Hepatocyte (in vitro differentiated cells): ENCODE measurements around the gene ADAM21. TPM values are rescaled to one million over a fixed set of nuclear protein-coding genes. Genes with fewer than 3 reads are reported as not detected.
"Not testable (repeated sequence)": the region's sequence is repeated elsewhere in the genome, so short reads cannot be mapped to it uniquely, and the experiment has no call there.

Source experiments
- DNase-seq: peaks from one replicate; pipeline ENCODE4 v3.0.0-alpha.2; 2016; ENCODE audit warnings: low spot score
- H2AFZ ChIP-seq: fragments of 200-600 bp; sonication (generic); 2 replicates; pipeline ENCODE4 v1.6.0; 2016; ENCODE audit warnings: antibody characterized with exemption, mild to moderate bottlenecking
- H3K27ac ChIP-seq: fragments of 200-600 bp; sonication (generic); 2 replicates; pipeline ENCODE4 v1.5.1; 2016; ENCODE audit warnings: mild to moderate bottlenecking
- H3K27me3 ChIP-seq: fragments of 200-600 bp; sonication (generic); 2 replicates; pipeline ENCODE4 v1.6.1; 2016
- H3K36me3 ChIP-seq: fragments of 200-600 bp; sonication (generic); replicated peaks from 2 replicates; pipeline ENCODE4 v1.5.1; 2016; ENCODE audit warnings: low read depth; ENCODE audit not compliant: insufficient read depth
- H3K4me1 ChIP-seq: fragments of 200-600 bp; sonication (generic); 2 replicates; pipeline ENCODE4 v1.5.1; 2016; ENCODE audit warnings: mild to moderate bottlenecking, moderate library complexity; ENCODE audit not compliant: insufficient read depth
- H3K4me2 ChIP-seq: fragments of 200-600 bp; sonication (generic); 2 replicates; pipeline ENCODE4 v1.6.0; 2016
- H3K4me3 ChIP-seq: fragments of 200-600 bp; sonication (generic); 2 replicates; pipeline ENCODE4 v1.5.1; 2016; ENCODE audit warnings: mild to moderate bottlenecking
- H3K79me2 ChIP-seq: fragments of 200-600 bp; sonication (generic); 2 replicates; pipeline ENCODE4 v1.6.0; 2017; ENCODE audit warnings: mild to moderate bottlenecking
- H3K9me2 ChIP-seq: fragments of 200-600 bp; sonication (generic); replicated peaks from 2 replicates; pipeline ENCODE4 v1.6.0; 2017; ENCODE audit warnings: mild to moderate bottlenecking; ENCODE audit not compliant: insufficient read depth
- H3K9me3 ChIP-seq: fragments of 200-600 bp; sonication (generic); 2 replicates; pipeline ENCODE4 v1.5.1; 2016; ENCODE audit warnings: low read depth, mild to moderate bottlenecking
- H4K20me1 ChIP-seq: fragments of 200-600 bp; sonication (generic); 2 replicates; pipeline ENCODE4 v1.6.0; 2016; ENCODE audit warnings: mild to moderate bottlenecking; ENCODE audit not compliant: insufficient read depth, poor library complexity, severe bottlenecking
- CTCF ChIP-seq: fragments of 200-600 bp; sonication (generic); IDR thresholded peaks from 2 replicates; pipeline ENCODE4 v1.5.1; 2016; ENCODE audit warnings: antibody characterized with exemption, mild to moderate bottlenecking; ENCODE audit not compliant: poor library complexity
- EZH2 ChIP-seq: fragments of 200-600 bp; sonication (generic); IDR thresholded peaks from 2 replicates; pipeline ENCODE4 v1.6.1; 2016; ENCODE audit warnings: antibody characterized with exemption, mild to moderate bottlenecking, borderline replicate concordance
- EZH2phosphoT487 ChIP-seq: fragments of 200-600 bp; sonication (generic); IDR thresholded peaks from one replicate; pipeline ENCODE4 v1.6.1; 2018; ENCODE audit warnings: antibody characterized with exemption, mild to moderate bottlenecking, low read depth, moderate library complexity; ENCODE audit not compliant: unreplicated experiment, severe bottlenecking
- WGBS: methylation state at CpG from one replicate; pipeline ENCODE4 v1.1.6; 2016; ENCODE audit warnings: low lambda C conversion rate; ENCODE audit errors: missing lambda C conversion rate; 5-methylcytosine and 5-hydroxymethylcytosine counted together
- polyA plus RNA-seq: library from polyadenylated mRNA; unstranded; fragments of >200 nt; fragmentation: Nextera tagmentation; extraction: Ambion mirVana; gene quantifications from 2 replicates; pipeline ENCODE4 v1.2.1, GENCODE V29; 2016
- total RNA-seq: library from RNA; depleted of rRNA; stranded (reverse); fragments of >200 nt; gene quantifications from 2 replicates; pipeline ENCODE4 v1.2.3, GENCODE V29; 2014

ADAM21 gene
- total and polyA plus RNA-seq, 2 experiments from 2014 or later = 0.43 TPM; not detected in 1

GRCh38 chr14:70416338-70416724 lies 35.6 kb upstream of the ADAM21 start:
- no peak for TF ChIP-seq CTCF
- no peak for TF ChIP-seq EZH2phosphoT487
- no peak for TF ChIP-seq EZH2
- Histone ChIP-seq H4K20me1 (no peaks in the 10 kb centered on the region), H2AFZ (peak overlapping the region; percentile 89), H3K4me1 (no peaks in the 10 kb centered on the region), H3K79me2 (peaks cover 47% of the 10 kb centered on the region), H3K9me2 (no peaks in the 10 kb centered on the region), H3K27me3 (no peaks in the 10 kb centered on the region), H3K4me3 (peak overlapping the region; percentile 86), H3K36me3 (no peaks in the 10 kb centered on the region), H3K4me2 (peak overlapping the region; percentile 78), H3K9me3 (no peaks in the 10 kb centered on the region), H3K27ac (peak overlapping the region; percentile 88)
- WGBS = 4% methylated on average over 9 of the region's 9 CpGs
- no peak for DNase-seq

GRCh38 chr14:70416725-70417349 lies 35.1 kb upstream of the ADAM21 start, which contains the start of gene SYNJ2BP:
Gene SYNJ2BP, minus strand, starts transcription at chr14:70417090. Its CDS starts 127 bp downstream, at chr14:70416963.
- H3K4me3 ChIP-seq = peak within 1 kb of the TSS; percentile 86
- H3K79me2 ChIP-seq = peaks cover 42% of the 10 kb centered on the region
- TF ChIP-seq EZH2 = no peak
- no peak for TF ChIP-seq CTCF
- TF ChIP-seq EZH2phosphoT487 = no peak
- H3K9me3 ChIP-seq = no peaks in the 10 kb centered on the region
- whole genome bisulfite sequencing = 1% methylated on average over 22 of the region's 22 CpGs
- H3K9me2 ChIP-seq = no peaks in the 10 kb centered on the region
- peak; percentile 86 for DNase-seq
- no peaks in the 10 kb centered on the region for H4K20me1 ChIP-seq
- peak within 1 kb of the TSS; percentile 88 for H3K27ac ChIP-seq
- no peaks in the 10 kb centered on the region for H3K27me3 ChIP-seq
- peak within 1 kb of the TSS; percentile 89 for H2AFZ ChIP-seq
- H3K4me1 ChIP-seq = no peaks in the 10 kb centered on the region
- H3K4me2 ChIP-seq = peak within 1 kb of the TSS; percentile 78
- H3K36me3 ChIP-seq = no peaks in the 10 kb centered on the region

- not testable (repeated sequence) for H3K9me3 ChIP-seq, H2AFZ ChIP-seq, H3K9me2 ChIP-seq, H3K4me1 ChIP-seq, H3K27me3 ChIP-seq, H3K4me3 ChIP-seq, H4K20me1 ChIP-seq, H3K36me3 ChIP-seq, DNase-seq, H3K27ac ChIP-seq, H3K4me2 ChIP-seq
- peaks cover 17% of the 10 kb centered on the region for H3K79me2 ChIP-seq
- WGBS = 60% methylated on average over 4 of the region's 4 CpGs
Observed at GRCh38 chr14:70419270-70419931, 32.6 kb upstream of the ADAM21 start.

- Histone ChIP-seq H3K9me3 (no peaks in the 10 kb centered on the region), H3K4me2 (no peak overlapping the region), H3K36me3 (no peaks in the 10 kb centered on the region), H3K4me1 (no peaks in the 10 kb centered on the region), H3K9me2 (no peaks in the 10 kb centered on the region), H3K79me2 (no peaks in the 10 kb centered on the region), H3K27ac (no peak overlapping the region), H3K4me3 (no peak overlapping the region), H3K27me3 (no peaks in the 10 kb centered on the region), H2AFZ (no peak overlapping the region), H4K20me1 (no peaks in the 10 kb centered on the region)
- TF ChIP-seq CTCF (no peak), EZH2 (no peak), EZH2phosphoT487 (no peak)
- WGBS = 89% methylated on average over 2 of the region's 2 CpGs
- no peak for DNase-seq
Observed at GRCh38 chr14:70422538-70422937, 29.4 kb upstream of the ADAM21 start.
